ENCODE data around the gene ANO3. TPM values are rescaled to one million over a fixed set of nuclear protein-coding genes. Genes with fewer than 3 reads are reported as not detected.

The ANO3 gene
- total RNA-seq, 3 donors from 2014 or later (not counting 1 experiment from before 2014, with no cell fraction given): not detected

DNA sequence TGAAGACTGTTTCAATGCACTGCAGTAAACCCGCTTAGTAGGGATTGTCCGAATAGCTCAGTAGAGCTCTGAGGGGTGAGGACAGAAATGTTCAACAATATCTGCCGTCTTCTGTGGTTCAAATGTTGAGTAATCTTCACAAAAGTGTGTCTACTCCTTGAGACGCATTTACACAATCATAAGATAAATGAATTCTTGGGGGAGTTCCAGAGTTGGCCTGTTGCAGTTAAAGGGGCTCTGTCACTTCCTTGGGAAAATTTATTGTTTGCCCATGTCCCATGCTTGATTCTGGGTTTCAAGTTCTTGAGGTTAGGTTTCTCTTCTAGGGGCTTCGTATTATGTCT, 614 bp downstream of the ANO3 start:
- intact Hi-C loops (cut with micrococcal nuclease): no loop called here
- ATAC-seq (no peak), DNase-seq (no peak)
- Mint-ChIP-seq H3K36me3 (peaks cover 7% of the 10 kb centered on the region), H3K27ac (no peak overlapping the region), H3K4me1 (no peaks in the 10 kb centered on the region), H3K9me3 (peaks cover 2 to 3% of the 10 kb centered on the region in 2 donors), H3K4me3 (no peak overlapping the region), H3K27me3 (ENCODE audit: low read depth in 2 of 2) (peaks cover 0 to 7% of the 10 kb centered on the region in 2 donors)
- Histone ChIP-seq H3K27ac (ENCODE audit: low read length) (no peak overlapping the region), H3K4me3 (ENCODE audit: low read length) (no peak overlapping the region), H3K27me3 (ENCODE audit: control insufficient read depth, insufficient read depth, low read length) (no peaks in the 10 kb centered on the region), H3K4me1 (ENCODE audit: control insufficient read depth, insufficient read depth, low read length) (no peaks in the 10 kb centered on the region), H3K9me3 (ENCODE audit: control insufficient read depth, insufficient read depth, low read length) (no peaks in the 10 kb centered on the region), H3K36me3 (ENCODE audit: control insufficient read depth, insufficient read depth, low read length) (no peaks in the 10 kb centered on the region)
- WGBS (ENCODE audit: insufficient coverage): 68% methylated on average over 4 of the region's 5 CpGs
- TF ChIP-seq, protein P1, sequence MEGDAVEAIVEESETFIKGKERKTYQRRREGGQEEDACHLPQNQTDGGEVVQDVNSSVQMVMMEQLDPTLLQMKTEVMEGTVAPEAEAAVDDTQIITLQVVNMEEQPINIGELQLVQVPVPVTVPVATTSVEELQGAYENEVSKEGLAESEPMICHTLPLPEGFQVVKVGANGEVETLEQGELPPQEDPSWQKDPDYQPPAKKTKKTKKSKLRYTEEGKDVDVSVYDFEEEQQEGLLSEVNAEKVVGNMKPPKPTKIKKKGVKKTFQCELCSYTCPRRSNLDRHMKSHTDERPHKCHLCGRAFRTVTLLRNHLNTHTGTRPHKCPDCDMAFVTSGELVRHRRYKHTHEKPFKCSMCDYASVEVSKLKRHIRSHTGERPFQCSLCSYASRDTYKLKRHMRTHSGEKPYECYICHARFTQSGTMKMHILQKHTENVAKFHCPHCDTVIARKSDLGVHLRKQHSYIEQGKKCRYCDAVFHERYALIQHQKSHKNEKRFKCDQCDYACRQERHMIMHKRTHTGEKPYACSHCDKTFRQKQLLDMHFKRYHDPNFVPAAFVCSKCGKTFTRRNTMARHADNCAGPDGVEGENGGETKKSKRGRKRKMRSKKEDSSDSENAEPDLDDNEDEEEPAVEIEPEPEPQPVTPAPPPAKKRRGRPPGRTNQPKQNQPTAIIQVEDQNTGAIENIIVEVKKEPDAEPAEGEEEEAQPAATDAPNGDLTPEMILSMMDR (IDR thresholded peaks at IDR 0.05): no peak

DNA sequence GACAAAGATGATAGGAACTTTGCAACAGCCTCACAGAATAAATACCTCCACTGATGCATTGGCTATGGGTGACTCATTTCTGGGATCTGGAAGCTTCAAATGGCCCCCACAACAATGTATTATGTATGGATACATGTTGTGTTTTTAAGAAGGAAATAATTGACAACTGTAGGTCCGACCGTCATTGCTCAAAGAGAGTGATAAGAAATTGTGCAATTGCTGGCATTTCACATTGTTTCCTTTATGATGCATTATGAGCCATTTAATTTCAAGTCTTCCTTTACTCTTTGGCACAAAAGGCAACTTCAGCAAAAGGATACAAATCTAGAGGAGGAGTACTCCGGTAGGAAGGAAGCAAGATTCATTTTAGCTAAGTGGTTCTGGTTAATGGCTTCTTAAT, 2.0 kb downstream of the ANO3 start:
- no peak overlapping the region for H3K4me3 ChIP-seq (ENCODE audit: low read length)
- no peak for DNase-seq
- 74% methylated on average over 3 of the region's 3 CpGs for WGBS (ENCODE audit: insufficient coverage)

DNA sequence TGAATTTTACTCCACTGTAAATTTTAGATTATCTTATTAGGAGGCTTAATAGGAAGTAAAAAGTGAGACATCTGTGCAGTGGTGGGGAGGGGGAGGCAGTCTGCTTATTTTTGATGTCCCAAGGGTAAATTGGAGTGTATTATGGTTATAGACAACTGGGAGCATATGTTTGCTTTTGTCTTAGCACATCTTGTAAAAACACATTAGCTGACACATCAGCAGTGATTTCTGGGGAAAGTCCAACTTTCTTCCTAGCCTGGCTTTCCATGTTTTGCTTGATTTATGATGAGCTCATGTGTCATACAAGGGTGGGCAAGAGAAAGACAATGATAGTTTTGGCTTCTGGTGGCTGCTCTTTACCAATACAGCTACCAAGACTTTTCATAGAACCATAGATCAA, 4.0 kb downstream of the ANO3 start:
- ATAC-seq (no peak), DNase-seq (no peak)
- Mint-ChIP-seq H3K9me3 (peaks cover 3% of the 10 kb centered on the region in 2 donors), H3K4me1 (no peaks in the 10 kb centered on the region), H3K27ac (no peak overlapping the region), H3K27me3 (ENCODE audit: low read depth in 2 of 2) (peaks cover 0 to 7% of the 10 kb centered on the region in 2 donors), H3K4me3 (no peak overlapping the region), H3K36me3 (peaks cover 7% of the 10 kb centered on the region)
- Histone ChIP-seq H3K36me3 (ENCODE audit: control insufficient read depth, insufficient read depth, low read length) (no peaks in the 10 kb centered on the region), H3K27ac (ENCODE audit: low read length) (no peak overlapping the region), H3K4me1 (ENCODE audit: control insufficient read depth, insufficient read depth, low read length) (no peaks in the 10 kb centered on the region), H3K4me3 (ENCODE audit: low read length) (no peak overlapping the region), H3K27me3 (ENCODE audit: control insufficient read depth, insufficient read depth, low read length) (no peaks in the 10 kb centered on the region), H3K9me3 (ENCODE audit: control insufficient read depth, insufficient read depth, low read length) (no peaks in the 10 kb centered on the region)
- intact Hi-C loops (cut with micrococcal nuclease): no loop called here
- TF ChIP-seq, protein P1 (IDR thresholded peaks at IDR 0.05): no peak

More for the DNA sequence above, 2.0 kb downstream of the ANO3 start:
- no peak overlapping the region for H3K27ac Mint-ChIP-seq
- intact Hi-C loops (cut with micrococcal nuclease): no loop called here
- H3K27me3 ChIP-seq (ENCODE audit: control insufficient read depth, insufficient read depth, low read length): no peaks in the 10 kb centered on the region
- no peak overlapping the region for H3K27ac ChIP-seq (ENCODE audit: low read length)
- H3K4me3 Mint-ChIP-seq: no peak overlapping the region
- ATAC-seq: no peak
- H3K9me3 ChIP-seq (ENCODE audit: control insufficient read depth, insufficient read depth, low read length): no peaks in the 10 kb centered on the region
- H3K4me1 Mint-ChIP-seq: no peaks in the 10 kb centered on the region
- TF ChIP-seq, protein P1 (IDR thresholded peaks at IDR 0.05): no peak
- H3K4me1 ChIP-seq (ENCODE audit: control insufficient read depth, insufficient read depth, low read length): no peaks in the 10 kb centered on the region
- H3K36me3 ChIP-seq (ENCODE audit: control insufficient read depth, insufficient read depth, low read length): no peaks in the 10 kb centered on the region
- peaks cover 0 to 3% of the 10 kb centered on the region in 2 donors for H3K9me3 Mint-ChIP-seq
- H3K36me3 Mint-ChIP-seq: peaks cover 7% of the 10 kb centered on the region
- H3K27me3 Mint-ChIP-seq (ENCODE audit: low read depth in 2 of 2): peaks cover 0 to 7% of the 10 kb centered on the region in 2 donors

DNA sequence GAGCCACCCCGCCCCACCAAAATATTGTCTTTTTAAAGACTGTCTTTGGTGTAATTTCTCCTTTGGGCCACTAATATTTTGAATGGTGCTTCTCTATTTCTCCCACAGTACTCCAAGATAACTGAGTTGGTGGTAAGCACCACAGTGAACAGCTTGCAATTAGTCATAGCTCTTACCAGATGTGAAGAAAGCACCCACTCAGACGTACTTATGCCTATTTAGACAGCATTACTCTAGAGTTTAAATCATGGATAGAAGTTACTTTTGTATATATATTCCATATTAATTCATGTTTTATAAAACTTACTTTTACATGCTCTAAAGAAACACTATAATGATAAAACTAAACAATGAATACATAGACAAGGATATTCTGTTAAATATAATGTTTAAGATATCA, 12.7 kb downstream of the ANO3 start:
- H3K27ac ChIP-seq (ENCODE audit: low read length): no peak overlapping the region
- H3K36me3 Mint-ChIP-seq: no peaks in the 10 kb centered on the region
- H3K9me3 Mint-ChIP-seq: peaks cover under 1 to 10% of the 10 kb centered on the region in 2 donors
- H3K27ac Mint-ChIP-seq: no peak overlapping the region
- H3K4me1 ChIP-seq (ENCODE audit: control insufficient read depth, insufficient read depth, low read length): no peaks in the 10 kb centered on the region
- no peaks in the 10 kb centered on the region for H3K27me3 Mint-ChIP-seq (ENCODE audit: low read depth in 2 of 2)
- no peaks in the 10 kb centered on the region for H3K36me3 ChIP-seq (ENCODE audit: control insufficient read depth, insufficient read depth, low read length)
- no peak overlapping the region for H3K4me3 Mint-ChIP-seq
- no peak for ATAC-seq
- intact Hi-C loops (cut with micrococcal nuclease): no loop called here
- DNase-seq: no peak
- TF ChIP-seq, protein P1 (IDR thresholded peaks at IDR 0.05): no peak
- H3K27me3 ChIP-seq (ENCODE audit: control insufficient read depth, insufficient read depth, low read length): no peaks in the 10 kb centered on the region
- 90% methylated on average over 1 of the region's 2 CpGs for WGBS (ENCODE audit: insufficient coverage)
- H3K4me1 Mint-ChIP-seq: no peaks in the 10 kb centered on the region
- no peaks in the 10 kb centered on the region for H3K9me3 ChIP-seq (ENCODE audit: control insufficient read depth, insufficient read depth, low read length)
- no peak overlapping the region for H3K4me3 ChIP-seq (ENCODE audit: low read length)

Measured in natural killer cell (primary cell).